Spleen (tissue), 11 donors: Measurements from ENCODE around the gene ZNF566. TPM values are rescaled to one million over a fixed set of nuclear protein-coding genes. Genes with fewer than 3 reads are reported as not detected.

Experiments
- DNase-seq: peaks from one replicate; pipeline ENCODE4 v3.0.0-alpha.2; 2020
- H3K27ac ChIP-seq, 8 donors: fragments of 200-600 bp; sonication (generic) in 7 of 8; 1 replicate in 4 of 8; 2 replicates in 4 of 8; pipeline versions ENCODE4 v1.5.0 to v1.8.0; 2016 to 2021; ENCODE audit warnings: inconsistent platforms in 4 of 8, mild to moderate bottlenecking in 4 of 8, moderate library complexity in 1 of 8
- H3K27me3 ChIP-seq, 7 donors: fragments of 200-600 bp; sonication (generic) in 6 of 7; replicated peaks in 1 of 7; 1 replicate in 4 of 7; 2 replicates in 3 of 7; pipeline versions ENCODE4 v1.5.0 to v1.8.0; 2016 to 2021; ENCODE audit warnings: inconsistent platforms in 3 of 7, mild to moderate bottlenecking in 1 of 7
- H3K36me3 ChIP-seq, 6 donors: fragments of 200-600 bp; sonication (generic) in 5 of 6; 1 replicate in 4 of 6; 2 replicates in 2 of 6; pipeline versions ENCODE4 v1.5.0 to v1.8.0; 2016 to 2021; ENCODE audit warnings: inconsistent platforms in 2 of 6
- H3K4me1 ChIP-seq, 6 donors: fragments of 200-600 bp; sonication (generic) in 5 of 6; 1 replicate in 3 of 6; 2 replicates in 3 of 6; pipeline versions ENCODE4 v1.5.0 to v1.8.0; 2016 to 2021; ENCODE audit warnings: inconsistent platforms in 3 of 6
- H3K4me3 ChIP-seq, 8 donors: fragments of 200-600 bp; sonication (generic) in 7 of 8; 1 replicate in 4 of 8; 2 replicates in 4 of 8; pipeline versions ENCODE4 v1.5.0 to v1.8.0; 2016 to 2021; ENCODE audit warnings: inconsistent platforms in 4 of 8, mild to moderate bottlenecking in 4 of 8, moderate library complexity in 2 of 8
- H3K9me3 ChIP-seq, 8 donors: fragments of 200-600 bp; sonication (generic) in 7 of 8; 1 replicate in 4 of 8; 2 replicates in 4 of 8; pipeline versions ENCODE4 v1.5.0 to v1.8.0; 2016 to 2021; ENCODE audit warnings: inconsistent platforms in 4 of 8
- CTCF ChIP-seq, 11 experiments: fragments of 200-600 bp in 7 of 11; fragments of 450-650 bp in 4 of 11; sonication (generic) in 4 of 11; IDR thresholded peaks in 8 of 11; conservative IDR thresholded peaks in 3 of 11; 1 replicate in 7 of 11; 2 replicates in 4 of 11; pipeline versions ENCODE4 v1.4.0 to v1.8.0; 2016 to 2021; ENCODE audit warnings: antibody characterized with exemption in 11 of 11, inconsistent platforms in 4 of 11, mild to moderate bottlenecking in 1 of 11
- POLR2A ChIP-seq, 3 donors: fragments of 450-650 bp; IDR thresholded peaks; one replicate each; pipeline ENCODE4 v1.5.1; 2017; ENCODE audit warnings: antibody characterized with exemption in 3 of 3, mild to moderate bottlenecking in 1 of 3
- POLR2AphosphoS5 ChIP-seq, 3 donors: sonication (generic); formaldehyde crosslinking; IDR thresholded peaks; one replicate each; pipeline ENCODE4 v1.5.1; 2017; ENCODE audit warnings: antibody characterized with exemption in 3 of 3
- WGBS, 5 donors: extraction: QIAGEN DNeasy Blood & Tissue Kit in 3 of 5; methylation state at CpG; one replicate each; pipeline versions ENCODE4 v1.1.5 to v1.1.7; 2013 to 2018; 5-methylcytosine and 5-hydroxymethylcytosine counted together
- intact Hi-C: fragments of 100-400 bp; cut with DNase I; formaldehyde crosslinking; loops from one replicate; pipeline ENCODE4 v1.15.0; 2023; ENCODE audit warnings: low total_unique reads
- polyA plus RNA-seq, 3 donors: library from polyadenylated mRNA; stranded (reverse); fragments of 200-250 nt; gene quantifications; one replicate each; pipeline ENCODE4 v1.2.1, GENCODE V29; 2013
- total RNA-seq, 7 donors: library from RNA; depleted of rRNA in 3 of 7; stranded (reverse); fragments of >200 nt in 3 of 7; fragmentation: NEBNext Ultra II Directional in 4 of 7; extraction: Animal tissue kit (Norgen Biotek cat#: 25700) in 4 of 7; gene quantifications; one replicate each; pipeline versions ENCODE4 v1.1.0 to v1.2.1, GENCODE V29; 2016 to 2021
- donor health status: healthy with polysubstance abuse.
- donor health status: DM: no; HTN: no; CAD: no; lungs with moderate emphysema.
- donor health status: DM: no; HTN: no; CAD: no.
- donor health status: Bipolar disorder and iron deficiency.
- donor health status: healthy.
- donor health status: DM: no; HTN: no; CAD: no.
- donor health status: DM: yes; HTN: yes; CAD: no.

Gene ZNF566
- total and polyA plus RNA-seq, 10 donors = 6.6 to 24.8 (median 15.2) TPM

GRCh38 chr19:36456831-36457230 lies 32.5 kb downstream of the ZNF566 start:
- WGBS, 5 donors = 89 to 99% (median 94%) methylated on average over 2 of the region's 2 CpGs
- no peak for DNase-seq
- Histone ChIP-seq H3K9me3 (peaks cover 15 to 100% (median 100%) of the 10 kb centered on the region in 8 donors), H3K27me3 (no peaks in the 10 kb centered on the region), H3K4me1 (no peaks in the 10 kb centered on the region), H3K4me3 (no peak overlapping the region), H3K27ac (no peak overlapping the region), H3K36me3 (peaks cover 16 to 86% (median 42%) of the 10 kb centered on the region in 6 donors)
- intact Hi-C loops = no loop called here
- TF ChIP-seq POLR2A (IDR thresholded peaks at IDR 0.05) = no peak
- no peak for TF ChIP-seq CTCF (IDR thresholded peaks at IDR 0.05 in 8 of 11, conservative IDR thresholded peaks at IDR 0.05 in 3 of 11)

- intact Hi-C loops = no loop called here
- Histone ChIP-seq H3K27ac (no peak overlapping the region), H3K9me3 (peaks cover 60 to 100% (median 100%) of the 10 kb centered on the region in 8 donors), H3K36me3 (peaks cover 29 to 90% (median 67%) of the 10 kb centered on the region in 6 donors), H3K27me3 (no peaks in the 10 kb centered on the region), H3K4me3 (peak overlapping the region in 1 of 8 donors; percentile 11), H3K4me1 (no peaks in the 10 kb centered on the region)
- WGBS, 5 donors = 95 to 97% (median 96%) methylated on average over 5 of the region's 5 CpGs
- TF ChIP-seq POLR2AphosphoS5 (IDR thresholded peaks at IDR 0.05) (no peak), POLR2A (IDR thresholded peaks at IDR 0.05) (no peak), CTCF (IDR thresholded peaks at IDR 0.05 in 8 of 11, conservative IDR thresholded peaks at IDR 0.05 in 3 of 11) (no peak)
- no peak for DNase-seq
Observed at GRCh38 chr19:36449059-36449670, 40.2 kb downstream of the ZNF566 start.

- H3K27me3 ChIP-seq = no peaks in the 10 kb centered on the region
- intact Hi-C loops = no loop called here
- no peak for DNase-seq
- TF ChIP-seq CTCF (IDR thresholded peaks at IDR 0.05 in 8 of 11, conservative IDR thresholded peaks at IDR 0.05 in 3 of 11) = no peak
- no peak for TF ChIP-seq POLR2AphosphoS5 (IDR thresholded peaks at IDR 0.05)
- no peak for TF ChIP-seq POLR2A (IDR thresholded peaks at IDR 0.05)
- H3K36me3 ChIP-seq = peaks cover 0 to 12% (median 2%) of the 10 kb centered on the region in 6 donors
- 59 to 78% (median 77%) methylated on average over 1 of the region's 1 CpG for WGBS, 5 donors
- H3K4me1 ChIP-seq = no peaks in the 10 kb centered on the region
- no peak overlapping the region for H3K4me3 ChIP-seq
- peaks cover 15 to 100% (median 100%) of the 10 kb centered on the region in 8 donors for H3K9me3 ChIP-seq
- H3K27ac ChIP-seq = no peak overlapping the region
Observed at GRCh38 chr19:36441339-36441738, 48.0 kb downstream of the ZNF566 start.

- no peaks in the 10 kb centered on the region for H3K4me1 ChIP-seq
- H3K27ac ChIP-seq = no peak overlapping the region
- H3K4me3 ChIP-seq = no peak overlapping the region
- H3K36me3 ChIP-seq = no peaks in the 10 kb centered on the region
- H3K27me3 ChIP-seq = no peaks in the 10 kb centered on the region
- DNase-seq = no peak
- 40 to 55% (median 47%) methylated on average over 2 of the region's 2 CpGs for WGBS, 5 donors
- no peak for TF ChIP-seq CTCF (IDR thresholded peaks at IDR 0.05 in 8 of 11, conservative IDR thresholded peaks at IDR 0.05 in 3 of 11)
- no peak for TF ChIP-seq POLR2AphosphoS5 (IDR thresholded peaks at IDR 0.05)
- no peak for TF ChIP-seq POLR2A (IDR thresholded peaks at IDR 0.05)
- intact Hi-C loops = no loop called here
- peaks cover 2 to 100% (median 92%) of the 10 kb centered on the region in 8 donors for H3K9me3 ChIP-seq
Observed at GRCh38 chr19:36436531-36436930, 52.8 kb downstream of the ZNF566 start.
